Measurements from ENCODE around the gene SH3BGRL3. TPM values are rescaled to one million over a fixed set of nuclear protein-coding genes. Genes with fewer than 3 reads are reported as not detected.
"Not testable (repeated sequence)": the region's sequence is repeated elsewhere in the genome, so short reads cannot be mapped to it uniquely, and the experiment has no call there.

SH3BGRL3 gene
- total and polyA plus RNA-seq, 2 donors from 2014 or later: 140 to 180 TPM

- Histone ChIP-seq H3K4me3 (ENCODE audit: low read length in 3 of 3) (peak overlapping the region; percentile 77 to 87 (median 82)), H3K9ac (ENCODE audit: low read length in 3 of 3) (peak overlapping the region; percentile 64 to 68 (median 67)), H3K9me3 (ENCODE audit: control insufficient read depth in 2 of 3, insufficient read depth in 1 of 3, low read length in 3 of 3) (no peaks in the 10 kb centered on the region), H3K4me1 (ENCODE audit: control insufficient read depth in 2 of 3, insufficient read depth in 2 of 3, low read depth in 1 of 3, low read length in 3 of 3) (peaks cover 0 to 7% (median 5%) of the 10 kb centered on the region in 3 donors), H3K27me3 (ENCODE audit: control insufficient read depth, insufficient read depth, low read length) (no peaks in the 10 kb centered on the region), H3K27ac (ENCODE audit: low read depth in 2 of 2, low read length in 2 of 2) (no peak overlapping the region), H3K36me3 (ENCODE audit: control insufficient read depth in 2 of 3, insufficient read depth in 3 of 3, low read length in 3 of 3) (no peaks in the 10 kb centered on the region)
- FAIRE-seq (no peak), DNase-seq (no peak)
- TF ChIP-seq, protein P1, sequence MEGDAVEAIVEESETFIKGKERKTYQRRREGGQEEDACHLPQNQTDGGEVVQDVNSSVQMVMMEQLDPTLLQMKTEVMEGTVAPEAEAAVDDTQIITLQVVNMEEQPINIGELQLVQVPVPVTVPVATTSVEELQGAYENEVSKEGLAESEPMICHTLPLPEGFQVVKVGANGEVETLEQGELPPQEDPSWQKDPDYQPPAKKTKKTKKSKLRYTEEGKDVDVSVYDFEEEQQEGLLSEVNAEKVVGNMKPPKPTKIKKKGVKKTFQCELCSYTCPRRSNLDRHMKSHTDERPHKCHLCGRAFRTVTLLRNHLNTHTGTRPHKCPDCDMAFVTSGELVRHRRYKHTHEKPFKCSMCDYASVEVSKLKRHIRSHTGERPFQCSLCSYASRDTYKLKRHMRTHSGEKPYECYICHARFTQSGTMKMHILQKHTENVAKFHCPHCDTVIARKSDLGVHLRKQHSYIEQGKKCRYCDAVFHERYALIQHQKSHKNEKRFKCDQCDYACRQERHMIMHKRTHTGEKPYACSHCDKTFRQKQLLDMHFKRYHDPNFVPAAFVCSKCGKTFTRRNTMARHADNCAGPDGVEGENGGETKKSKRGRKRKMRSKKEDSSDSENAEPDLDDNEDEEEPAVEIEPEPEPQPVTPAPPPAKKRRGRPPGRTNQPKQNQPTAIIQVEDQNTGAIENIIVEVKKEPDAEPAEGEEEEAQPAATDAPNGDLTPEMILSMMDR (IDR thresholded peaks at IDR 0.05; ENCODE audit: borderline replicate concordance, extremely low read depth, insufficient read depth): no peak
- intact Hi-C loops (cut with DNase I): no loop called here
These were observed 25.9 kb downstream of the SH3BGRL3 start for GRCh38 chr1:26305667-26306289.

GRCh38 chr1:26306290-26307229, 26.7 kb downstream of the SH3BGRL3 start, which contains the start of gene UBXN11:
Gene UBXN11, minus strand, starts transcription at chr1:26306636. Its CDS starts 3,753 bp downstream, at chr1:26302883.
- TF ChIP-seq, protein P1 (IDR thresholded peaks at IDR 0.05; ENCODE audit: borderline replicate concordance, extremely low read depth, insufficient read depth): no peak
- H3K4me3 ChIP-seq (ENCODE audit: low read length in 3 of 3): peak within 1 kb of the TSS; percentile 77 to 87 (median 82)
- no peaks in the 10 kb centered on the region for H3K36me3 ChIP-seq (ENCODE audit: control insufficient read depth in 2 of 3, insufficient read depth in 3 of 3, low read length in 3 of 3)
- DNase-seq (peak; percentile 95 to 98 (median 96)), FAIRE-seq (no peak)
- no peaks in the 10 kb centered on the region for H3K27me3 ChIP-seq (ENCODE audit: control insufficient read depth, insufficient read depth, low read length)
- H3K4me1 ChIP-seq (ENCODE audit: control insufficient read depth in 2 of 3, insufficient read depth in 2 of 3, low read depth in 1 of 3, low read length in 3 of 3): peaks cover 0 to 7% (median 5%) of the 10 kb centered on the region in 3 donors
- peak within 1 kb of the TSS; percentile 64 to 68 (median 67) for H3K9ac ChIP-seq (ENCODE audit: low read length in 3 of 3)
- H3K9me3 ChIP-seq (ENCODE audit: control insufficient read depth in 2 of 3, insufficient read depth in 1 of 3, low read length in 3 of 3): no peaks in the 10 kb centered on the region
- no peak within 1 kb of the TSS for H3K27ac ChIP-seq (ENCODE audit: low read depth in 2 of 2, low read length in 2 of 2)
- intact Hi-C loops (cut with DNase I): no loop called here

- DNase-seq: no peak
- FAIRE-seq: no peak
- peaks cover 0 to 7% (median 5%) of the 10 kb centered on the region in 3 donors for H3K4me1 ChIP-seq (ENCODE audit: control insufficient read depth in 2 of 3, insufficient read depth in 2 of 3, low read depth in 1 of 3, low read length in 3 of 3)
- intact Hi-C loops (cut with DNase I): no loop called here
- H3K27ac ChIP-seq (ENCODE audit: low read depth in 2 of 2, low read length in 2 of 2): no peak overlapping the region
- no peaks in the 10 kb centered on the region for H3K27me3 ChIP-seq (ENCODE audit: control insufficient read depth, insufficient read depth, low read length)
- TF ChIP-seq, protein P1 (IDR thresholded peaks at IDR 0.05; ENCODE audit: borderline replicate concordance, extremely low read depth, insufficient read depth): no peak
- H3K9ac ChIP-seq (ENCODE audit: low read length in 3 of 3): peak overlapping the region in 1 of 3 donors; percentile 10
- peak overlapping the region in 2 of 3 donors; percentile 70 to 82 for H3K4me3 ChIP-seq (ENCODE audit: low read length in 3 of 3)
- no peaks in the 10 kb centered on the region for H3K36me3 ChIP-seq (ENCODE audit: control insufficient read depth in 2 of 3, insufficient read depth in 3 of 3, low read length in 3 of 3)
- no peaks in the 10 kb centered on the region for H3K9me3 ChIP-seq (ENCODE audit: control insufficient read depth in 2 of 3, insufficient read depth in 1 of 3, low read length in 3 of 3)
These were observed 27.5 kb downstream of the SH3BGRL3 start for GRCh38 chr1:26307363-26307781.

- intact Hi-C loops (cut with DNase I); H3K4me1 ChIP-seq (ENCODE audit: control insufficient read depth in 2 of 3, insufficient read depth in 2 of 3, low read depth in 1 of 3, low read length in 3 of 3); H3K27me3 ChIP-seq (ENCODE audit: control insufficient read depth, insufficient read depth, low read length); DNase-seq; H3K4me3 ChIP-seq (ENCODE audit: low read length in 3 of 3); H3K9me3 ChIP-seq (ENCODE audit: control insufficient read depth in 2 of 3, insufficient read depth in 1 of 3, low read length in 3 of 3); H3K9ac ChIP-seq (ENCODE audit: low read length in 3 of 3); FAIRE-seq; H3K36me3 ChIP-seq (ENCODE audit: control insufficient read depth in 2 of 3, insufficient read depth in 3 of 3, low read length in 3 of 3); H3K27ac ChIP-seq (ENCODE audit: low read depth in 2 of 2, low read length in 2 of 2): not testable (repeated sequence)
These were observed 28.3 kb downstream of the SH3BGRL3 start for GRCh38 chr1:26307966-26308899.
